Mesendoderm (in vitro differentiated cells): ENCODE data around the gene ZNF277.
A peak's percentile ranks its signal among the peaks of the same experiment; 100 is the strongest.

ENCODE experiments used
- DNase-seq: peaks from one replicate; pipeline ENCODE4 v3.0.0; 2013
- H2AK5ac ChIP-seq: 2 replicates; pipeline ENCODE4 v1.6.1; 2013; ENCODE audit warnings: low read length, inconsistent platforms
- H2BK120ac ChIP-seq: 2 replicates; pipeline ENCODE4 v1.6.1; 2013; ENCODE audit warnings: low read depth, mild to moderate bottlenecking, low read length, moderate library complexity, mixed read lengths
- H2BK15ac ChIP-seq: replicated peaks from 2 replicates; pipeline ENCODE4 v1.6.1; 2013; ENCODE audit warnings: low read depth, mild to moderate bottlenecking, moderate library complexity
- H2BK5ac ChIP-seq: 2 replicates; pipeline ENCODE4 v1.6.1; 2013; ENCODE audit warnings: low read length, inconsistent platforms
- H3K18ac ChIP-seq: 2 replicates; pipeline ENCODE4 v1.6.1; 2013; ENCODE audit warnings: mild to moderate bottlenecking, low read length, mixed read lengths
- H3K23ac ChIP-seq: one replicate; pipeline ENCODE4 v1.6.1; 2013; ENCODE audit warnings: low read length
- H3K27ac ChIP-seq: 2 replicates; pipeline ENCODE4 v1.5.1; 2013; ENCODE audit warnings: low read depth, mild to moderate bottlenecking, inconsistent platforms, low read length, moderate library complexity
- H3K27me3 ChIP-seq: 2 replicates; pipeline ENCODE4 v1.6.1; 2013; ENCODE audit warnings: low read length, control low read depth, mild to moderate bottlenecking, inconsistent platforms; ENCODE audit not compliant: insufficient read depth, poor library complexity
- H3K36me3 ChIP-seq: 2 replicates; pipeline ENCODE4 v1.6.1; 2013; ENCODE audit warnings: low read length, inconsistent platforms; ENCODE audit not compliant: control insufficient read depth, insufficient read depth
- H3K4ac ChIP-seq: one replicate; pipeline ENCODE4 v1.6.1; 2013; ENCODE audit warnings: low read depth, mild to moderate bottlenecking, low read length, moderate library complexity
- H3K4me1 ChIP-seq: 2 replicates; pipeline ENCODE4 v1.6.1; 2013; ENCODE audit warnings: low read depth, low read length, inconsistent platforms; ENCODE audit not compliant: control insufficient read depth
- H3K4me2 ChIP-seq: 2 replicates; pipeline ENCODE4 v1.6.1; 2013; ENCODE audit warnings: low read length
- H3K4me3 ChIP-seq: 2 replicates; pipeline ENCODE4 v1.5.1; 2013; ENCODE audit warnings: mild to moderate bottlenecking, low read length
- H3K56ac ChIP-seq: one replicate; pipeline ENCODE4 v1.6.1; 2013; ENCODE audit warnings: low read length
- H3K79me1 ChIP-seq: 2 replicates; pipeline ENCODE4 v1.6.1; 2013; ENCODE audit warnings: low read length, inconsistent platforms
- H3K79me2 ChIP-seq: 2 replicates; pipeline ENCODE4 v1.6.1; 2013; ENCODE audit warnings: mild to moderate bottlenecking, low read length; ENCODE audit not compliant: control insufficient read depth, insufficient read depth
- H3K9ac ChIP-seq: 2 replicates; pipeline ENCODE4 v1.6.1; 2013; ENCODE audit warnings: low read length, inconsistent platforms
- H4K5ac ChIP-seq: one replicate; pipeline ENCODE4 v1.6.1; 2013; ENCODE audit warnings: low read length
- H4K8ac ChIP-seq: one replicate; pipeline ENCODE4 v1.6.1; 2013; ENCODE audit warnings: low read depth, mild to moderate bottlenecking, control low read depth, low read length, moderate library complexity
- WGBS: extraction: QIAGEN DNeasy Blood & Tissue Kit; methylation state at CpG from one replicate; pipeline ENCODE4 v1.1.7; 2013; ENCODE audit warnings: low lambda C conversion rate, missing lambda C conversion rate; ENCODE audit not compliant: insufficient coverage; ENCODE audit errors: extremely low coverage; 5-methylcytosine and 5-hydroxymethylcytosine counted together

The ZNF277 gene

GRCh38 chr7:112346381-112347060 lies 140.0 kb downstream of the ZNF277 start:
- no CpG with 5 or more reads among the region's 4 CpGs for WGBS
- Histone ChIP-seq H2AK5ac (no peak overlapping the region), H3K4me3 (no peak overlapping the region), H3K79me1 (no peaks in the 10 kb centered on the region), H4K8ac (no peak overlapping the region), H3K9ac (no peak overlapping the region), H3K36me3 (no peaks in the 10 kb centered on the region), H3K27ac (no peak overlapping the region), H3K4me1 (no peaks in the 10 kb centered on the region), H3K4ac (no peak overlapping the region), H3K4me2 (no peak overlapping the region), H2BK5ac (no peak overlapping the region), H2BK120ac (no peak overlapping the region), H3K56ac (no peak overlapping the region), H3K79me2 (no peaks in the 10 kb centered on the region), H3K27me3 (no peaks in the 10 kb centered on the region), H3K23ac (no peak overlapping the region), H2BK15ac (no peak overlapping the region), H3K18ac (no peak overlapping the region), H4K5ac (no peak overlapping the region)
- no peak for DNase-seq

GRCh38 chr7:112347088-112347487 lies 140.6 kb downstream of the ZNF277 start:
- Histone ChIP-seq H2BK120ac (no peak overlapping the region), H3K4me1 (no peaks in the 10 kb centered on the region), H3K56ac (no peak overlapping the region), H3K9ac (no peak overlapping the region), H3K4ac (peak overlapping the region; percentile 45), H4K5ac (no peak overlapping the region), H3K79me2 (no peaks in the 10 kb centered on the region), H3K36me3 (no peaks in the 10 kb centered on the region), H3K18ac (no peak overlapping the region), H3K4me3 (no peak overlapping the region), H4K8ac (no peak overlapping the region), H2BK5ac (peak overlapping the region; percentile 68), H3K4me2 (no peak overlapping the region), H2AK5ac (no peak overlapping the region), H3K27me3 (no peaks in the 10 kb centered on the region), H3K23ac (no peak overlapping the region), H3K27ac (no peak overlapping the region), H2BK15ac (no peak overlapping the region), H3K79me1 (no peaks in the 10 kb centered on the region)
- DNase-seq, result no peak

GRCh38 chr7:112350585-112350984 lies 144.1 kb downstream of the ZNF277 start:
- Histone ChIP-seq H3K4me1 (no peaks in the 10 kb centered on the region), H4K5ac (no peak overlapping the region), H2BK15ac (no peak overlapping the region), H3K27ac (no peak overlapping the region), H2BK120ac (no peak overlapping the region), H3K23ac (no peak overlapping the region), H3K9ac (no peak overlapping the region), H2BK5ac (no peak overlapping the region), H3K56ac (no peak overlapping the region), H3K4ac (no peak overlapping the region), H3K4me2 (no peak overlapping the region), H4K8ac (no peak overlapping the region), H3K18ac (no peak overlapping the region), H3K79me2 (no peaks in the 10 kb centered on the region), H3K36me3 (no peaks in the 10 kb centered on the region), H2AK5ac (no peak overlapping the region), H3K79me1 (no peaks in the 10 kb centered on the region), H3K4me3 (no peak overlapping the region), H3K27me3 (no peaks in the 10 kb centered on the region)
- no CpG with 5 or more reads among the region's 1 CpG for WGBS
- no peak for DNase-seq

- H3K79me1 ChIP-seq, result no peaks in the 10 kb centered on the region
- H2BK120ac ChIP-seq, result no peak overlapping the region
- no peak for DNase-seq
- no peak overlapping the region for H3K4ac ChIP-seq
- H3K4me3 ChIP-seq, result no peak overlapping the region
- H3K18ac ChIP-seq, result no peak overlapping the region
- H3K27ac ChIP-seq, result no peak overlapping the region
- no peak overlapping the region for H3K56ac ChIP-seq
- no peaks in the 10 kb centered on the region for H3K4me1 ChIP-seq
- H4K5ac ChIP-seq, result no peak overlapping the region
- H2AK5ac ChIP-seq, result no peak overlapping the region
- H3K36me3 ChIP-seq, result no peaks in the 10 kb centered on the region
- H3K4me2 ChIP-seq, result no peak overlapping the region
- H3K9ac ChIP-seq, result no peak overlapping the region
- H3K27me3 ChIP-seq, result no peaks in the 10 kb centered on the region
- no peak overlapping the region for H2BK15ac ChIP-seq
- H3K23ac ChIP-seq, result no peak overlapping the region
- H2BK5ac ChIP-seq, result no peak overlapping the region
- H3K79me2 ChIP-seq, result no peaks in the 10 kb centered on the region
- no CpG with 5 or more reads among the region's 2 CpGs for WGBS
- no peak overlapping the region for H4K8ac ChIP-seq
Measured at GRCh38 chr7:112356596-112356995, 150.1 kb downstream of the ZNF277 start.

- no peaks in the 10 kb centered on the region for H3K27me3 ChIP-seq
- no peak overlapping the region for H4K5ac ChIP-seq
- H3K4me3 ChIP-seq, result no peak overlapping the region
- DNase-seq, result peak; percentile 43
- no peak overlapping the region for H3K56ac ChIP-seq
- H2BK5ac ChIP-seq, result no peak overlapping the region
- H2BK120ac ChIP-seq, result no peak overlapping the region
- no peaks in the 10 kb centered on the region for H3K36me3 ChIP-seq
- H2AK5ac ChIP-seq, result no peak overlapping the region
- no peak overlapping the region for H3K23ac ChIP-seq
- no peak overlapping the region for H3K27ac ChIP-seq
- no peak overlapping the region for H3K4ac ChIP-seq
- no peak overlapping the region for H3K4me2 ChIP-seq
- H3K9ac ChIP-seq, result no peak overlapping the region
- no peak overlapping the region for H2BK15ac ChIP-seq
- H3K79me2 ChIP-seq, result no peaks in the 10 kb centered on the region
- H3K79me1 ChIP-seq, result no peaks in the 10 kb centered on the region
- no CpG with 5 or more reads among the region's 4 CpGs for WGBS
- no peaks in the 10 kb centered on the region for H3K4me1 ChIP-seq
- H4K8ac ChIP-seq, result no peak overlapping the region
- no peak overlapping the region for H3K18ac ChIP-seq
Measured at GRCh38 chr7:112357136-112357535, 150.6 kb downstream of the ZNF277 start.

GRCh38 chr7:112358513-112358912 lies 152.0 kb downstream of the ZNF277 start:
- H3K27me3 ChIP-seq, result no peaks in the 10 kb centered on the region
- peaks cover 4% of the 10 kb centered on the region for H3K4me1 ChIP-seq
- no peaks in the 10 kb centered on the region for H3K36me3 ChIP-seq
- H3K27ac ChIP-seq, result no peak overlapping the region
- H4K5ac ChIP-seq, result no peak overlapping the region
- no peak overlapping the region for H3K4me3 ChIP-seq
- H3K18ac ChIP-seq, result no peak overlapping the region
- H2AK5ac ChIP-seq, result no peak overlapping the region
- no peak overlapping the region for H3K9ac ChIP-seq
- H2BK15ac ChIP-seq, result no peak overlapping the region
- DNase-seq, result no peak
- no peak overlapping the region for H3K23ac ChIP-seq
- no peak overlapping the region for H3K56ac ChIP-seq
- H3K4me2 ChIP-seq, result no peak overlapping the region
- H2BK120ac ChIP-seq, result no peak overlapping the region
- no peak overlapping the region for H4K8ac ChIP-seq
- no peak overlapping the region for H3K4ac ChIP-seq
- no peaks in the 10 kb centered on the region for H3K79me1 ChIP-seq
- H3K79me2 ChIP-seq, result no peaks in the 10 kb centered on the region
- no peak overlapping the region for H2BK5ac ChIP-seq
